ENCODE measurements around the gene RTL5.

Gene RTL5

DNA sequence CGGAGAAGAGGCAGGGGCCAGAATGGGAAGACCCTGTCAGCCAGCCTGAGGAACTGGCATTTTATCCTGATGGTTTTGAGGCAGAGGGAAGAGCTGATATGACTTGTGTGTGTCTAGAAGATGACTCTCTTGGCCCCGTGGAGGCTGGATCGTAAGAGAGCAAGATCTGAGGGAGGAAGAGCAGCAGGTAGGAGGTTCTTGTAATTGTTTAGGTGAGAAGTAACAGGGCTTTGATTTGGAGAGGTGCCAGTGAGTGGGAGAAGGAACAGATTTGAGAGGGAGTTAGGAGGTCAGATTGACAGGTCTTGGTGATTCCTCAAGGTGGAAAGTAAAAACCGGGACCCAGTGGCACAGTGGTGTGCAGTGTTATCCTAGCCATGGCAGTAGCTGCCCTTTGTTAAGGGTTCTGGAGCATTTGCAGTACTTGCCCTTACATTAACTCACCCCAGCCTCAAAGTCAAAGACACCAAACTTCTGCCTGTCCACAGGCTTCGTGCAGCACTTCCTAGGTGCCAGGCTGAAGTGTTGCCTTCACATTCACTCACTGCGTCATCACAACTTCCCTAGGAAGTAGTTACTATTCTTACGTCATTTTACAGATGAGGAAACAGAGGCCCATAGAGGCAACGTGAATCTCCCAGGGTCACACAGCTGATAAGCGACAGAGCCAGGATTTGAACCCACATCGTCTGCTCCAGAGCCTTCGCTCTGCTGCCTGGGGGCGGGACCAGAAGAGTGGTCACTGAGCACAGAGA lies 23.7 kb downstream of the RTL5 start:
- DNase-seq (ENCODE audit: low spot score) = no peak

DNA sequence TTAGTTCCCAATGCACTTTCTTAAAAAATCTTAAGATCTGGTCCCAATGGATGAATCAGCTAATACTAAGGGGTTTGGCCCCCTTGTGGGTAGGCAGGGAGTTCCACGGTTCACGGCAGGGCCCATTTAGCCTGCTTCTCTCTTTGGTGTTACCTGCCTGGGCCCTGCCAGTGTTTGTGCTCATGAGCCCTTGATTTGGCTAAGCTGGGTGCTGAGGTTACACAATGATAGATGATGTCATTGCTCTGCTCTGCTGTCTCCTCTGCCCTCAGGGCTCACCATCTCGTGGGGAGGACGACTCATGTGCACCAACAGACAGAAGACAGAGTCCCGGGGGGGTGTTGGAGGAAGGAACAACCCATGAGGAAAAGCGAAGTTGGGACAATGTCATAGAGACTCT lies 24.4 kb downstream of the RTL5 start:
- DNase-seq (ENCODE audit: low spot score) = no peak

DNA sequence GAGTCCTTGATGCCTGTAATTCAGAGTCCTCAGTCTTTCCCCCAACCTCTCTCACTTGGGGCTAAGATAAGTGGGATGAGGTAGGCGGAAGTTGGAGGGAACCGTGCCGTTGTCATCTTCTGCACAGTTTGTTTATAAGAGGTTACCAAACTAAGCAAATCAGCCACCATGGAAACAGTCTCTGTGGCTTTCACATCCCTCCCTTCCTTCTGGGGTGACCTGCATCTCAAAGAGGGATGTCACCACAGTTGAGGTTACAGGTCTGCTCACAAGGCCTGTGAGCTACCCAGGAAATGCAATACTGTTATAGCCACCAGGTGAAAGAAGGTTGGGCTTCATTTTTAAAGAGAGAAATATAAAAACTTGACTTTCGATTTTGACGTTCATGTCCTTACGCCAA lies 26.3 kb downstream of the RTL5 start:
- no peak for DNase-seq (ENCODE audit: low spot score)

DNA sequence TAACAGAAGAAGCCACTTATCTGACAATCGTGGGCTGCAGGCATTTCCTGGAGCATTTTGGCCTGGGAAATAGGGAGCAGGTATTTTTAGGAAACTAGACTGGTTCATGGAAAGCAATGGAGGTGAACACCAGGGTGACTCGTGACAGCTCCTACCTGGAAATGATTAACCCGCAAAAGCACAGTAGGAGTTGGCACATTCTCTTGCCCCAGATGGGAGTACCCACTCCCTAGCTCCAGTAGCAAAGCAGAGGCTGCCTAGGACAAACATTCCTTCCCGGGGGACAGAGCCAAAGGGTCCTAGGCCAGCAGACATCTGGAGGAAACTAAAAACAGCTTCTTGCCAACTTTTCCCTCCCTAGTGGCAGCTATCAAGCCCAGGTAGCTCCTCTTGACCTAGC lies 29.0 kb downstream of the RTL5 start:
- DNase-seq (ENCODE audit: low spot score) = no peak

DNA sequence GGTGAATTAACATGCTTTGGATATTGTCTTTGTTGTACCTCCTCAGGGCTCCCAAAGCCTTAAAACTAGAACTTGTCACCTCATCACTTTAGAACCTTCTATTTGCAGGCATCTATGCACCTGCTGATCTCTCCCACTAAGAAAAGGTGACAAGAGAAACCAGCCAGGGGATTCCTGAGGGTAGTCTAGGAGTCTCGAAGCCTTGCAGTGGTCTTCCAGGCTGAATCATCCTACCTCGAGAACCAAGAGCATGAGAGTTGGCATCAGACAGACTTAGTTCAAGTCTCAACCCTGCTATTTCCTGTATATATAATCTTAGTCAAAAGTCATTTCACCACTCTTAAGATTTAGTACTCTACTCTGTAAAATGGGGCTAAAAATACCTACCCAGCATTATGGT lies 29.6 kb downstream of the RTL5 start:
- DNase-seq (ENCODE audit: low spot score) = no peak

DNA sequence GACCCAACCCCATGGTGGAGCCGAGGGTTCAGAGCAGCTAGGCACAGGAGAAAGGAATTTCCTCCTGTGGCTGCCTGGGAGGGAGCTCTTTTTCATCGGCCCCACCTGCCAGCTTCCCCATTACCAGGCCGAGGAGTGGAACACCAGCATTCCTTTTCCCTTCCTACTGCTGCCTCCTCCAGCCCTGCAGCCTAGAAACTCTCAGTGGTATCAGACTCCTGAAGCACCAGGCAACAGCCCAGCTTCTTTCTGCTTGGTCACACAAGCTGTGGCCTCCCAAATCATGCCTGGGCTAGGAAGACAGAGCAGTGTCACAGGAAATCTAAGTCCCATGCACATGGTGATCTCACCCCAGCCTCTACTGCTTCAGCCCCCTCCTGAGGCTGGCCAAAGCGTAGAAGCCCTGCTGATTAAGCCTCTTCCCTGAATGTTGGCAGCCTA lies 30.1 kb downstream of the RTL5 start:
- no peak for DNase-seq (ENCODE audit: low spot score)

DNA sequence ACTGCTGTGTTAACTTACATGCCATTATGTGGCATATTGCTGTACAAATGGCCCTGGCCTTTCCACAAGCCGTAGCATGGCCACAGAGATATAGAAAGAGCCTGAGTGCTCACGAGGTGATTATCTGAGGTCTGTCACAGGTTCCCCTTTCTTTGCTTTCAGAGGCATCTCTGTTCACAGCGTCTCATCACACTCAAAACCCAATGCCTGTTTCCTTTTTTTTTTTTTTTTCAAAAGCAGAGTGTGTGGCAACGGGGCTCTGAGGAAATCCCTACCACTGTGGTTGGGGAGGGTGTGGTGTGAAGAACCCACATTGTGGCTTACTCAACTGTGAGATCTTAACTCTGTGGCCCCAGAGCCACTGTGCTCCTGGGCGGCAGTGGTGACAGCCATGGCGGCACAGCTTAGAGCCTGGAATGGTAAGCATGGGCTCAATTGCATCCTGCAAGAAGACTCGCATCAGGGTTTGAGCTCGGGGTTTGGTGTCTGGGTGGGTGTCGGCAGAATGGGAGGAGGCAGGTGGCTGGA lies 30.8 kb downstream of the RTL5 start:
- peak; percentile 21 for DNase-seq (ENCODE audit: low spot score)

DNA sequence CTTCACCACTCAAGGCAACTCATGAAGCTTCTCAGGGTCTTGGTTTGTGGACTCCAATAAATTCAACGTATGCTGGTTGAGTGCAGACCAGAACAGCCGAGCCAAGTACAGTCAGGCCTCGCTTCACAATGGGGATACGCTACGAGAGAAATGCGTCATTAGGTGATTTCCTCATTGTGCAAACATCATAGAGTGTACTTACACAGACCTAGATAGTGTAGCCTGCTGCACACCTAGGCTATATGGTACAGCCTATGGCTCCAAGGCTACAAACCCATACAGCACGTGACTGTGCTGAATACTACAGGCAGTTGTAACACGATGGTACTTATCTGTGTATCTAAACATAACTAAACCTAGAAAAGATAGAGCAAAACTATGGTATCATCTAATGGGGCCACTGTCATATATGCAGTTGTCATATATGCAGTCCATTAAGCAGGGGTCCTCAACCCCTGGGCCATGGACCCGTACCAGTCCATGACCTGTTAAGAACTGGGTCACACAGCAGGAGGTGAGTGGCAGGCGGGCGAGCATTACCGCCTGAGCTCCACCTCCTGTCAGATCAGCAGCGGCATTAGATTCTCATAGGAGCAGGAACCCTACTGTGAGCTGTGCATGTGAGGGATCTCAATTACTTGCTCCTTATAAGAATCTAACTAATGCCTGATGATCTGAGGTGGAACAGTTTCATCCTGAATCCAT lies 31.5 kb downstream of the RTL5 start:
- no peak for DNase-seq (ENCODE audit: low spot score)

DNA sequence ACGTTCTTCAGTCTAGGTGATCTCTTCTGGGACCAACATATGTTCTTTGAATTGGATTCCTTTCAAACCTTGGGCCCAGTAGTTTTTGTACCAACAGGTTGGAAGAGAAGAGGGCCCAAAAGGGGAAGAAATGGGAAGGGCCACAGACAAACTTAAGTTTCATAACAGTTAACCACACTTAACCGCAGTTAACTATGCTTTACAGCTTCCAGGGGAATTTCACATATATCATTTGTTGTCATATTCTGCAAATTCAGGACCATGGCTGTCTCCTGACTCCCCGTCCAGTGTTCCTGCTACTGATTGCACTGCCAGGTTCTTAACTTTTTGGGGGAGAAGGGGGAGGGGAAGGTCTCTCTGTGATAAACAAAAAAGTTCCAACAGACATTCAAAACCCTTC lies 34.6 kb downstream of the RTL5 start:
- DNase-seq (ENCODE audit: low spot score) = no peak

DNA sequence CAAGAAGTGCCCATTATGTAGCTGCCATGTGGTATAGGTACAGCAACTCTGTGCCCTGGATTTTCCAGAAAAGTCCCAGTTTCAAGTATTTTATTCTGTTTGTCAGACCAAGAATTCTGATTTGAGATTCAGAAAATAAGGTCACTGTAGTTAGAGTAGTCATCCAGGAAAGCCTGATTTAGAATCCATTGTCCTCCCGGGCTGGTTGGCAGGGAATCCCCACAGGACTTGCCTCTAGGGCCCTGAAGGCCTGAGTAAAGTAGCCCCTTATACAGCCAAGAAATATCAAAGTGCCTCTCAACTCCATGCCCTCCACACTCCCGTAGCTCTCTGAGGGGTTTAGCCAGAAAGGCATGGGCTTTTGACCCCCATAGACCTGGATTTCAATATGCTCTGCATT lies 36.3 kb downstream of the RTL5 start:
- no peak for DNase-seq (ENCODE audit: low spot score)

DNA sequence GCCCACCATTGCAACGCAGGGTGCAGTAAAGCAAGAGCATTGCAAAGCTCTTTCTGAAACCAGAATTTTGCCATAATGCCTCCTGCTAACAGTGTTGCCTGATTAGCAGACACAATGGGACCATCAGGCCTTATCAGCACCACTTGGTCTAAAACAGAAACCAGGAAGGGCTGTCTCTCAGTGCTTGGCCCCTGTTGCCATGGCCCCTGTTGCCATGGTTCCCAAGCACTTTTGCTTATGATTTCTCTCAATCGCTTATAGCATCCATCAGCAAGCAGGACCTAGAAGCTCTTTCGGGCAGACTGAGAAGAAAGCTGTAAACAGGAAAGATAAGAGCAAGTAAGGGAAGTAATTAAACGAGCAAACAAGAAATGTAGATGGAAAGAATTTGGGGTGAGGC lies 36.8 kb downstream of the RTL5 start:
- no peak for DNase-seq (ENCODE audit: low spot score)

DNA sequence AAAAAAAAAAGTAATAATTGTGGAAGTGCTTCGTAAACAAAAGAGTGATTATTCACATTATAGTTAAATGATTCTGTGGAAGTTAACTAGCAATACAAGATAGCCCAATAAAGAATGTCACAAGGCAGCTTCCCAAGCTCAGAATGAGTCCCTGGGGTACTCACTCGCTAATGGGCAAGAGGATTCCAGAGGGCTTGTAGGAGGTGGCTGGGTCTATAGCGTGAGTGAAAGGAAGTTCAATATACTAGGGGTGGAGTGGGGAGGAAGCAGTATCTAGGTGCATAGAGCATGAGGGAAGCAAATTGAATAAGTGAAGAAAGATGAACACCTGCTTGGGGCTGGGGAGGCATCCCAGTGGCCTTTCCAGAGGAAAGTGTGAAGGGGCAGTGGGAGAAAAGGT lies 42.5 kb downstream of the RTL5 start:
- DNase-seq (ENCODE audit: low spot score) = no peak

DNA sequence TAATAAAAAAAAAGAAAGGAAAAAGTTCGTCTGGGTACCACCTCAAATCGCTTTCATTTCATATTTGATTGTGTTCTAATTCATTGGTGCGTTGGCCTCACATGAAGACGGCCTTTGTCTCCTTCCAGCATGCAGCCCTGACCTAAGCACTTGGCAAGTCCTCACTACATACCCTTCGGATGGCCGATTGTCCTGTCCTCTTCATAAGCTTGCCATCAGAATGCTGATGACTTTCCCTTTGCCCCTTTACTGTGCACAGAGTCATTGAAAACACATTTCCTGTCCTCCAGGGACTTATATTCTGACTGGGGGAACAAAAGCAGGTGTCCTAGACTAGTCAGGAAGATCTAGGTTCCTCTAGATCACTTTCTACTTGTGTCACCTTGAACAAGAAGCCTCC lies 43.0 kb downstream of the RTL5 start:
- peak; percentile 61 for DNase-seq (ENCODE audit: low spot score)

DNA sequence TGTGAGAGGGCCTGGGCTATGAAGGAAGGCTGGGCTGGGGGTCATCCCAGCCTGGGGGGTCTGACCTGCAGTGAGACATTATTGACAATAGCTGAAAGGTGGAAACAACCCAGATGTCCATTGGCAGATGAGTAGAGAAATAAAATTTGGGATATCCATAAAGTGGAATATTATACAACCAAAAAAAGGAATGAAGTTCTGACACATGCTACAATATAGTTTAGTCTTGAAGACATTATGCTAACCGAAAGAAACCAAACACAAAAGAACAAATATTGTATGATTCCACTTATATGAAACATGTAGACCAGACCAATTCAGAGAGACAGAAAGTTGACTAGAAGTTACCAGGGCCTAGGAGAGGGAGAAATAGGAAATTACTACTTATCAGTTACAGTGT lies 44.7 kb downstream of the RTL5 start:
- DNase-seq (ENCODE audit: low spot score) = no peak

DNA sequence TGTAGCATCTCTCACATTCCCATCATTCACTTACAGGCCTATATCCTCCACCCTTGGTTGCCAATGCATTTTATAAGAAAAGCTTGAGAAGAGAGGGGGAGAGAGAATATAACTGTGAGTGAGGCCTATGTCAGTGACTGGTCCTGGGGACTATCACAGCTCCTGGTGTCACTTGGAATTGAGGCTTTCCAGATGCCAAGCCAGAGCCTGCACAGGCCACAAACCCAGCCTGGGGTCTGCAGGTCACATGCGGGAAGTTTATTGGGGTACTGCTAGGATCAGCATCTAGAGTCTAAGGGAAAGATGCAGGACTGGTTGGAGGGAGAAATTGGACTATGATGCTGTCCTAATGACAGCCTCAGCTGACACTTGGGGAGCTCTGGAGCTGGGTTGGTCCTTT lies 47.6 kb downstream of the RTL5 start:
- DNase-seq (ENCODE audit: low spot score) = no peak

DNA sequence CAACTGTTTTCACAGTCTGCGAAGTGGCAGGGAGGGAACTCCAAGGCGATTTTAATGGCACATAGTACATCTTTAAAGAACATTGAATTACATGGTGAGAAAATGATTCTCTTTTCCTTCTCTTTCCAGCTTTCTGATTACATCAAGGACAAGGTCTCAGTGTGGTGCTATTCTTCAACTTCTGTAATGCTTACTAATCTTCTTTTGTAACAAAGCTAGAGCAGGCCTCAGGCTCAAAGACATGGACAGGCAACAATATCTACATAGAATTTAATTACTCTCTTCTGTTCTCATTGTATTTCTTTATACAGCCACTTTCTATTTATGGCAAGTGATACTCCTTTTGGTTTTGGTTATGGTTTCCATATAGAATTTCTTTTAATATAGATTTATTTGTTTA lies 48.4 kb downstream of the RTL5 start:
- DNase-seq (ENCODE audit: low spot score) = no peak

DNA sequence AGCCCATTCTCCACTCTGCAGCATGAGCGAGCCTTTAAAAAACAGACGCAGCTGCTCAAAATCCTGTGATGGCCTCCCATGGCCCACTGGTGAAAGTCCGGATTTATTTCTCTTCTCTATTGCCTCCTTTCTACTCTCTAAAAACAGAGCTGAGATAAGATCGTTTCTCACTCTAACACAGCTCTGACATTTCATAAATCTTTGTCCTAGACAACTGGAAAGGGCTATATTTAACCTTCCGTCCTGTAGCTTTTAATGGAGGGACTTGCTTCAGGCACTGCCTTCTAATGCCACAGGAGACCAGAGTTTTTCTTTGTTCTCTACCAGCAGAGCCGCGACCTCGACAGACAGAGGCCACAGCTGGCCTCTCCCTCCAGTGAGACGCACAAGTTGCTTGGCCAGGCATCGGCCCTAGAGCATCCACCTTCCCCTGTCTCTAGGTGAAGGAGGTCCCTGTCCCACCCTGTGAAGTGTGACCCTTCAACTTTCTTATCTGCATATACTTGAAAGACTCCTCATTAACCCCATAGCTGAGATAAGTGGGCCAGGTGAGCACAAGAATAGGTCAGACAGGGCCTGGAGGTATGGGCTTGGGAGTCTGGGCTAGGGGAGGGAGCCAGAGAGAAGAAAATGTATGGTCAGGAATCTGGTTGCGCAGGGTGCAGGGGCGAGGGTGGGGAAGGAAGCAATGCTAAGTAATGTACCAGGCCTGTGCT lies 50.0 kb downstream of the RTL5 start:
- DNase-seq (ENCODE audit: low spot score) = no peak

DNA sequence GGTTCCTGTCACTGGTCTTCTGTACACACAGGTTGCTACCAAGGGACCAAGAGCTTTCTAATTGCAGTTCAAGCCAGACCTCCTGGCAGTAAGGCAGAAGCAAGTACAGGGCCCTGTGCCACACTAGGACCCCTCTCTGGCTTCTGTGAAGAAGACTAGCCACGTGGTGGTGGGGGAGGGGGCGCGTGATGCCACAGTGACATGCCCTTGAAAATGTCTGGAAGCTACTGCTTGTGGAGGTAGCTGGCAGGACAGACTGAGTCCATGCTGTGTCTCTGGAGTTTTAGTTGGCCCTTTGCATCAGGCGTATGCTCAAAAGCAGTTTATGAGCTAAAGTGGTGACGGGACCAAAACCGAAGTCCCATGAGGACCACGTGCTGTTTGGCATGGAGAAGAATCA lies 50.9 kb downstream of the RTL5 start:
- no peak for DNase-seq (ENCODE audit: low spot score)

DNA sequence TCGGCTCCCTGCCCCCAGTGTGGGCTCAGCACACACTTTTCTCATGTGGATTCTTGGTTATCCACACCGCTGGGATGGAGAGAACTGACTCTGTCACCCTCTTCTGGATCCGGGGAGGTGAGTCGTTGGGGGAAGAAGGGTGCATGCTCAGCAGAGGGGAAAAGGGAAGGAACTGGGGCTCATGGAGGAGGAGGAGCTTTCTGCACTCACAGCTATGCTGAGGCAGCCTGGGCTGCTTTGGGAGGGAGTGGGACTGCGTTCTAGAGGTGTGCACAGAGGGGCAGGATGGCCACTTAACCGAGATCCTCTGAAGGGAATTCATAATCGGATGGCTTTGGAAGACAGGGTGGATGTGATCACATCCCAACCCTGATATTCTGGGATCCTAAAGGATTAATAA lies 51.6 kb downstream of the RTL5 start:
- no peak for DNase-seq (ENCODE audit: low spot score)

DNA sequence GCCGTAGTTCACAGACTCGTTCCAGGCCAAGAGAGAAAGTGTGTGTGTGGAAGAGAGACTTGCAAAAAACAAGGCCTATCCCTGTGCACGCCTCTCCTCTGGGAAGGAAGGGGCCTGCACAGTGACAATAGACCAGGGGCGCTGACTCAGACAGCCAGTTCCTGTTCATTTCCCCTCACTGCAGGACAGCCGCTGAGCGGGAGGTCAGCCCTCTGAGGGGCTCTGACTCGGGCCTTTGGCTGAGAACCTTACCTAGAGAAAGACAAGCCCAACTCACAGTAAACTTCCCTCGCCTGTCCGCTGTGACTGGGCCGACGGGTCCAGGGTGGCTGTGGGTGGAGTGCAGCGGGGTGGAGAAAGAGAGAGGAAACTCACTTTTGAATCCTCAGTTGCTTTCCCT lies 52.1 kb downstream of the RTL5 start:
- no peak for DNase-seq (ENCODE audit: low spot score)

DNA sequence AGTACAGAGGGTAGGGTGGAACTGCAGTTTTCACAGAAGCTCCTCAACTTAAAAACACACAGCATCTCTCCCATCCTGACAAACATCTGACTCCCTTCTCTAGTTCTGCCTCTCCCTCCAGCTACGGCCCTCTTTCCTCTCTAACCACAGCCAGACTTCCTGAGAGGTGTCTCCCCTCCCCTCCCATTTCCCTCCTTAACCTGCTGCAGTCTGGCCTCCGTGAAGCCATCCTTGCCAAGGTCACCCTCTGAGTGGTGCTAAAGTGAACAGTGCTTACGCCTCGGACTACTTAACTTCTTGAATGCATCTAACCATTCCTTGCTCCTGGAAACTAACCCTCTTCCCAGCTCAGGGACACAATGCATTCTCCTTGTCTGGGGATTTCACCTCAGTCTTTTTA lies 53.3 kb downstream of the RTL5 start:
- no peak for DNase-seq (ENCODE audit: low spot score)
